Measurements from ENCODE around the gene LIPT1.

The LIPT1 gene

GRCh38 chr2:99141110-99142108 is 13.4 kb upstream of the LIPT1 start, which contains the start of gene C2orf15:
Gene C2orf15, plus strand, starts transcription at chr2:99141707. Its CDS starts 8,852 bp downstream, at chr2:99150559.
- peak within 1 kb of the TSS; percentile 84 for H3K27ac ChIP-seq
- no peaks in the 10 kb centered on the region for H3K36me3 ChIP-seq
- H3K4me3 ChIP-seq (ENCODE audit: low read depth in 1 of 2, low read length in 1 of 2), result peak within 1 kb of the TSS; percentile 85 to 98
- no peaks in the 10 kb centered on the region for H3K9me3 ChIP-seq
- peaks cover 19 to 38% of the 10 kb centered on the region in 2 experiments for H3K4me1 ChIP-seq (ENCODE audit: control insufficient read depth in 1 of 2, insufficient read depth in 1 of 2, low read depth in 1 of 2, low read length in 1 of 2)
- peaks cover 11% of the 10 kb centered on the region for H3K27me3 ChIP-seq
- peak; percentile 25 for TF ChIP-seq CTCF (IDR thresholded peaks at IDR 0.05)

- peak overlapping the region in 1 of 2 experiments; percentile 6 for H3K4me3 ChIP-seq (ENCODE audit: low read depth in 1 of 2, low read length in 1 of 2)
- peaks cover 45 to 59% of the 10 kb centered on the region in 2 experiments for H3K4me1 ChIP-seq (ENCODE audit: control insufficient read depth in 1 of 2, insufficient read depth in 1 of 2, low read depth in 1 of 2, low read length in 1 of 2)
- TF ChIP-seq CTCF (IDR thresholded peaks at IDR 0.05), result no peak
- H3K27ac ChIP-seq, result peak overlapping the region; percentile 93
- no peaks in the 10 kb centered on the region for H3K36me3 ChIP-seq
- no peaks in the 10 kb centered on the region for H3K27me3 ChIP-seq
- no peaks in the 10 kb centered on the region for H3K9me3 ChIP-seq
Observed at GRCh38 chr2:99150706-99151105, 4.1 kb upstream of the LIPT1 start.

- H3K27ac ChIP-seq, result peak overlapping the region; percentile 93
- H3K36me3 ChIP-seq, result no peaks in the 10 kb centered on the region
- no peaks in the 10 kb centered on the region for H3K9me3 ChIP-seq
- H3K4me3 ChIP-seq (ENCODE audit: low read depth in 1 of 2, low read length in 1 of 2), result no peak overlapping the region
- H3K27me3 ChIP-seq, result no peaks in the 10 kb centered on the region
- peaks cover 46 to 54% of the 10 kb centered on the region in 2 experiments for H3K4me1 ChIP-seq (ENCODE audit: control insufficient read depth in 1 of 2, insufficient read depth in 1 of 2, low read depth in 1 of 2, low read length in 1 of 2)
- TF ChIP-seq CTCF (IDR thresholded peaks at IDR 0.05), result no peak
Observed at GRCh38 chr2:99152199-99152895, 2.4 kb upstream of the LIPT1 start.

GRCh38 chr2:99153921-99154604 is 704 bp upstream of the LIPT1 start:
- peak overlapping the region; percentile 93 for H3K27ac ChIP-seq
- TF ChIP-seq CTCF (IDR thresholded peaks at IDR 0.05), result no peak

GRCh38 chr2:99156891-99157290 is 2.1 kb downstream of the LIPT1 start:
- peaks cover 12% of the 10 kb centered on the region for H3K36me3 ChIP-seq
- H3K4me3 ChIP-seq (ENCODE audit: low read depth in 1 of 2, low read length in 1 of 2), result no peak overlapping the region
- no peak for TF ChIP-seq CTCF (IDR thresholded peaks at IDR 0.05)
- H3K4me1 ChIP-seq (ENCODE audit: control insufficient read depth in 1 of 2, insufficient read depth in 1 of 2, low read depth in 1 of 2, low read length in 1 of 2), result peaks cover 16 to 19% of the 10 kb centered on the region in 2 experiments
- H3K27me3 ChIP-seq, result no peaks in the 10 kb centered on the region
- no peak overlapping the region for H3K27ac ChIP-seq
- H3K9me3 ChIP-seq, result no peaks in the 10 kb centered on the region

More at GRCh38 chr2:99153921-99154604, 704 bp upstream of the LIPT1 start:
- no peaks in the 10 kb centered on the region for H3K36me3 ChIP-seq
- H3K4me1 ChIP-seq (ENCODE audit: control insufficient read depth in 1 of 2, insufficient read depth in 1 of 2, low read depth in 1 of 2, low read length in 1 of 2), result peaks cover 38 to 41% of the 10 kb centered on the region in 2 experiments
- peak overlapping the region; percentile 88 to 89 for H3K4me3 ChIP-seq (ENCODE audit: low read depth in 1 of 2, low read length in 1 of 2)
- H3K9me3 ChIP-seq, result no peaks in the 10 kb centered on the region
- H3K27me3 ChIP-seq, result no peaks in the 10 kb centered on the region
